NCI-H1930 (cell line): Measurements from ENCODE around the gene CHST11.
"Not testable (repeated sequence)": the region's sequence is repeated elsewhere in the genome, so short reads cannot be mapped to it uniquely, and the experiment has no call there.

Experiments
- DNase-seq, 2 experiments: peaks; one replicate each; lab custom pipeline; 2025; lab: John Stamatoyannopoulos, UW

CHST11 gene

GRCh38 chr12:104764225-104765091 is 307.7 kb downstream of the CHST11 start:
- DNase-seq: no peak

- no peak for DNase-seq
Observed at GRCh38 chr12:104767261-104767660, 310.5 kb downstream of the CHST11 start.

- no peak for DNase-seq
Observed at GRCh38 chr12:104768033-104768432, 311.3 kb downstream of the CHST11 start.

GRCh38 chr12:104769144-104769561 is 312.4 kb downstream of the CHST11 start:
- no peak for DNase-seq

- DNase-seq: no peak
Observed at GRCh38 chr12:104772336-104772735, 315.6 kb downstream of the CHST11 start.

GRCh38 chr12:104775731-104776231 is 319.0 kb downstream of the CHST11 start:
- DNase-seq: no peak

GRCh38 chr12:104779134-104779533 is 322.4 kb downstream of the CHST11 start:
- no peak for DNase-seq

GRCh38 chr12:104782296-104782695 is 325.5 kb downstream of the CHST11 start:
- DNase-seq: no peak

GRCh38 chr12:104784592-104784991 is 327.8 kb downstream of the CHST11 start:
- no peak for DNase-seq

- DNase-seq: no peak
Observed at GRCh38 chr12:104785886-104786285, 329.1 kb downstream of the CHST11 start.

GRCh38 chr12:104786352-104786751 is 329.6 kb downstream of the CHST11 start:
- no peak for DNase-seq

- DNase-seq: no peak
Observed at GRCh38 chr12:104788840-104789271, 332.1 kb downstream of the CHST11 start.

GRCh38 chr12:104790296-104791125 is 333.8 kb downstream of the CHST11 start:
- no peak for DNase-seq

- DNase-seq: no peak
Observed at GRCh38 chr12:104792570-104792969, 335.8 kb downstream of the CHST11 start.

GRCh38 chr12:104793285-104793684 is 336.5 kb downstream of the CHST11 start:
- DNase-seq: no peak

- no peak for DNase-seq
Observed at GRCh38 chr12:104793968-104794367, 337.2 kb downstream of the CHST11 start.

- no peak for DNase-seq
Observed at GRCh38 chr12:104796475-104796862, 339.7 kb downstream of the CHST11 start.

GRCh38 chr12:104799458-104799857 is 342.7 kb downstream of the CHST11 start:
- DNase-seq: no peak

GRCh38 chr12:104801005-104801404 is 344.3 kb downstream of the CHST11 start:
- no peak for DNase-seq

GRCh38 chr12:104801427-104801826 is 344.7 kb downstream of the CHST11 start:
- no peak for DNase-seq

- no peak for DNase-seq
Observed at GRCh38 chr12:104802208-104802607, 345.5 kb downstream of the CHST11 start.

- no peak for DNase-seq
Observed at GRCh38 chr12:104805186-104805585, 348.4 kb downstream of the CHST11 start.

GRCh38 chr12:104806194-104806593 is 349.4 kb downstream of the CHST11 start:
- not testable (repeated sequence) for DNase-seq
